A549 (cell line): ENCODE measurements around the gene CHFR. TPM values are rescaled to one million over a fixed set of nuclear protein-coding genes. Genes with fewer than 3 reads are reported as not detected.

ENCODE experiments used
- ATAC-seq, 2 experiments: fragments of 200-7000 bp in 1 of 2; fragments of >200 bp in 1 of 2; cut with Nextera tagmentation in 1 of 2; cut with Tn5 transposase in 1 of 2; 3 replicates each; pipeline versions ENCODE4 v1.8.0 to v1.9.1; 2018 to 2020; ENCODE audit warnings: mild to moderate bottlenecking in 1 of 2, moderate library complexity in 1 of 2
- CTCF ChIA-PET: fragments of 300-600 bp; sonication (Branson Sonifier 250); formaldehyde crosslinking; extraction: SDS; loops from one replicate; lab custom pipeline; 2021; ENCODE audit warnings: antibody characterized with exemption, inconsistent platforms; lab: Yijun Ruan, JAX
- POLR2A ChIA-PET: fragments of 350-600 bp; formaldehyde crosslinking; extraction: SDS; loops from one replicate; lab custom pipeline; 2021; ENCODE audit warnings: antibody characterized with exemption, inconsistent platforms; lab: Yijun Ruan, JAX
- DNase-seq, 2 experiments: peaks; one replicate each; pipeline versions ENCODE4 v3.0.0 to v3.0.0-alpha.2; 2011 to 2016; ENCODE audit warnings: low read depth in 1 of 2, low spot score in 1 of 2
- FAIRE-seq: peaks from 2 replicates; lab custom pipeline; 2011; peaks lifted over from hg19 to GRCh38; lab: Jason Lieb, UNC
- H3K27ac ChIP-seq, 2 experiments: fragments of >200 bp; sonication (Bioruptor Twin); formaldehyde crosslinking; 3 replicates each; pipeline ENCODE4 v1.5.1; 2016 to 2017
- H3K4me1 ChIP-seq: fragments of >200 bp; sonication (Bioruptor Twin); formaldehyde crosslinking; 3 replicates; pipeline ENCODE4 v1.6.1; 2016
- H3K4me2 ChIP-seq: fragments of >200 bp; sonication (Bioruptor Twin); formaldehyde crosslinking; 3 replicates; pipeline ENCODE4 v1.6.1; 2016
- H3K4me3 ChIP-seq: fragments of >200 bp; sonication (Bioruptor Twin); formaldehyde crosslinking; 3 replicates; pipeline ENCODE4 v1.5.1; 2016
- H3K9me3 ChIP-seq: fragments of >200 bp; sonication (Bioruptor Twin); formaldehyde crosslinking; 3 replicates; pipeline ENCODE4 v1.6.1; 2016
- BHLHE40 ChIP-seq: IDR thresholded peaks from 2 replicates; pipeline ENCODE4 v1.6.1; 2012; ENCODE audit warnings: low read depth, low read length, inconsistent platforms
- CBX2 ChIP-seq: fragments of 200-600 bp; sonication (generic); IDR thresholded peaks from 2 replicates; pipeline ENCODE4 v1.6.1; 2016; ENCODE audit warnings: low read depth, mild to moderate bottlenecking, borderline replicate concordance
- CHD2 ChIP-seq: fragments of 150-350 bp; IDR thresholded peaks from 2 replicates; pipeline ENCODE4 v1.6.1; 2014; ENCODE audit warnings: low read length; ENCODE audit not compliant: partially characterized antibody
- CHD4 ChIP-seq: fragments of 200-600 bp; sonication (generic); IDR thresholded peaks from 2 replicates; pipeline ENCODE4 v1.6.1; 2016; ENCODE audit warnings: antibody characterized with exemption, mild to moderate bottlenecking, borderline replicate concordance
- GATA3 ChIP-seq: IDR thresholded peaks from 2 replicates; pipeline ENCODE4 v1.6.1; 2012; ENCODE audit warnings: borderline replicate concordance
- HDAC2 ChIP-seq: fragments of 200-600 bp; sonication (generic); IDR thresholded peaks from 2 replicates; pipeline ENCODE4 v1.6.1; 2016
- HOXA7 ChIP-seq: fragments of 250-450 bp; sonication (Bioruptor Pico); IDR thresholded peaks from 2 replicates; pipeline ENCODE4 v1.5.0; 2020; ENCODE audit warnings: mild to moderate bottlenecking, moderate library complexity
- KDM5A ChIP-seq: fragments of 200-600 bp; sonication (generic); IDR thresholded peaks from 2 replicates; pipeline ENCODE4 v1.6.1; 2016; ENCODE audit warnings: antibody characterized with exemption, mild to moderate bottlenecking
- MYC ChIP-seq: IDR thresholded peaks from 2 replicates; pipeline ENCODE4 v1.6.1; 2012; ENCODE audit warnings: mild to moderate bottlenecking, inconsistent platforms, low read length, improper control_type of control experiment, borderline replicate concordance
- NFE2L2 ChIP-seq: fragments of 150-350 bp; conservative IDR thresholded peaks from 2 replicates; pipeline ENCODE4 v1.6.1; 2014; ENCODE audit warnings: low read length
- RAD21 ChIP-seq, 2 experiments: fragments of >200 bp in 1 of 2; sonication (Bioruptor Twin) in 1 of 2; formaldehyde crosslinking in 1 of 2; IDR thresholded peaks in 1 of 2; conservative IDR thresholded peaks in 1 of 2; 2 replicates in 1 of 2; 3 replicates in 1 of 2; pipeline ENCODE4 v1.6.1; 2012 to 2018; ENCODE audit warnings: inconsistent platforms in 1 of 2
- RCOR1 ChIP-seq: fragments of 150-350 bp; IDR thresholded peaks from 2 replicates; pipeline ENCODE4 v1.6.1; 2014; ENCODE audit warnings: antibody characterized with exemption, low read length, low read depth
- SREBF2 ChIP-seq: fragments of 450-650 bp; IDR thresholded peaks from 2 replicates; pipeline ENCODE4 v1.6.1; 2014; ENCODE audit warnings: mild to moderate bottlenecking, moderate library complexity
- ZC3H11A ChIP-seq: fragments of 450-650 bp; IDR thresholded peaks from 2 replicates; pipeline ENCODE4 v1.6.1; 2014; ENCODE audit warnings: antibody characterized with exemption, mild to moderate bottlenecking
- ZSCAN20 ChIP-seq: fragments of 250-450 bp; sonication (Bioruptor Pico); IDR thresholded peaks from 2 replicates; pipeline ENCODE4 v1.8.0; 2022; ENCODE audit warnings: mild to moderate bottlenecking, moderate library complexity
- WGBS: methylation state at CpG from one replicate; pipeline ENCODE4 v1.1.6; 2017; ENCODE audit errors: missing lambda C conversion rate; 5-methylcytosine and 5-hydroxymethylcytosine counted together
- polyA plus RNA-seq, 4 experiments: library from polyadenylated mRNA; depleted of rRNA in 3 of 4; stranded (reverse); fragments of >200 nt; fragmentation: RNase III in 1 of 4; extraction: RNeasy Plus Mini Kit Qiagen cat#74134 plus additional on column Dnase treatment in 1 of 4; gene quantifications; 2 replicates in 3 of 4; 3 replicates in 1 of 4; pipeline ENCODE4 v1.2.3, GENCODE V29; 2011 to 2017
- TF ChIP-seq, protein P1 (sequence below): IDR thresholded peaks from 2 replicates; pipeline ENCODE4 v1.6.1; 2012
- TF ChIP-seq, protein P2 (sequence below): fragments of >200 bp; sonication (Bioruptor Twin); formaldehyde crosslinking; IDR thresholded peaks from 2 replicates; pipeline ENCODE4 v1.6.1; 2016
- TF ChIP-seq, protein P3 (sequence below): fragments of >200 bp; sonication (Bioruptor Twin); formaldehyde crosslinking; IDR thresholded peaks from 3 replicates; pipeline ENCODE4 v1.5.1; 2016
- TF ChIP-seq, protein P4 (sequence below): IDR thresholded peaks from 2 replicates; pipeline ENCODE4 v1.6.1; 2012; ENCODE audit warnings: low read depth, borderline replicate concordance

CHFR gene
- polyA plus RNA-seq, 2 of the 4 experiments (the other 2 are of a cell fraction), result 20.9 to 38.8 TPM

DNA sequence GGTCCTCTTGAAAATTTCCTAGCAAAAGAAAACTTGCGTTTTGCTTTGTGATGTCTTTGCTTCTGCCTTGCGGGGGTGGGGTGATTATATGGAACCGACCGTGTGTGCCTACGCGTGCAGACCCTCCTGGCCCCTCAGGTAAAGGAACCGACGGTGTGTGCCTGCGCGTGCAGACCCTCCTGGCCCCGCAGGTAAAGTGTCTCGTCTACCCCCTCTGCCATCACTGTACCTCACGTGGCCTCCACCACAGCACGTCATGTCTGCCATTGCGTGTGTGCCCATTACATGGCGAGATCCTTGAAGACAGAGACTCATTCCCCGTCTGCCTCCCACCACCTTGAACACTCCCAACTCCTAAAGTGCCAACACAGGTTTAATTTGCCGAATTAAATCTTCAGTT, 62.3 kb downstream of the CHFR start:
- CTCF ChIA-PET, result no interaction called here
- TF ChIP-seq MYC (no peak), HDAC2 (no peak), CBX2 (no peak), ZC3H11A (no peak), RCOR1 (no peak), HOXA7 (no peak), ZSCAN20 (CRISPR knock-in tag) (no peak), CHD4 (no peak), SREBF2 (no peak), KDM5A (no peak), NFE2L2 (no peak), RAD21 (conservative IDR thresholded peaks at IDR 0.05 in 1 of 2, IDR thresholded peaks at IDR 0.05 in 1 of 2) (no peak), GATA3 (no peak)
- TF ChIP-seq, protein P1, sequence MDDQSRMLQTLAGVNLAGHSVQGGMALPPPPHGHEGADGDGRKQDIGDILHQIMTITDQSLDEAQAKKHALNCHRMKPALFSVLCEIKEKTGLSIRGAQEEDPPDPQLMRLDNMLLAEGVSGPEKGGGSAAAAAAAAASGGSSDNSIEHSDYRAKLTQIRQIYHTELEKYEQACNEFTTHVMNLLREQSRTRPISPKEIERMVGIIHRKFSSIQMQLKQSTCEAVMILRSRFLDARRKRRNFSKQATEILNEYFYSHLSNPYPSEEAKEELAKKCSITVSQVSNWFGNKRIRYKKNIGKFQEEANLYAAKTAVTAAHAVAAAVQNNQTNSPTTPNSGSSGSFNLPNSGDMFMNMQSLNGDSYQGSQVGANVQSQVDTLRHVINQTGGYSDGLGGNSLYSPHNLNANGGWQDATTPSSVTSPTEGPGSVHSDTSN, result no peak
- TF ChIP-seq, protein P2, sequence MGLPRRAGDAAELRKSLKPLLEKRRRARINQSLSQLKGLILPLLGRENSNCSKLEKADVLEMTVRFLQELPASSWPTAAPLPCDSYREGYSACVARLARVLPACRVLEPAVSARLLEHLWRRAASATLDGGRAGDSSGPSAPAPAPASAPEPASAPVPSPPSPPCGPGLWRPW, result no peak
- TF ChIP-seq, protein P3, sequence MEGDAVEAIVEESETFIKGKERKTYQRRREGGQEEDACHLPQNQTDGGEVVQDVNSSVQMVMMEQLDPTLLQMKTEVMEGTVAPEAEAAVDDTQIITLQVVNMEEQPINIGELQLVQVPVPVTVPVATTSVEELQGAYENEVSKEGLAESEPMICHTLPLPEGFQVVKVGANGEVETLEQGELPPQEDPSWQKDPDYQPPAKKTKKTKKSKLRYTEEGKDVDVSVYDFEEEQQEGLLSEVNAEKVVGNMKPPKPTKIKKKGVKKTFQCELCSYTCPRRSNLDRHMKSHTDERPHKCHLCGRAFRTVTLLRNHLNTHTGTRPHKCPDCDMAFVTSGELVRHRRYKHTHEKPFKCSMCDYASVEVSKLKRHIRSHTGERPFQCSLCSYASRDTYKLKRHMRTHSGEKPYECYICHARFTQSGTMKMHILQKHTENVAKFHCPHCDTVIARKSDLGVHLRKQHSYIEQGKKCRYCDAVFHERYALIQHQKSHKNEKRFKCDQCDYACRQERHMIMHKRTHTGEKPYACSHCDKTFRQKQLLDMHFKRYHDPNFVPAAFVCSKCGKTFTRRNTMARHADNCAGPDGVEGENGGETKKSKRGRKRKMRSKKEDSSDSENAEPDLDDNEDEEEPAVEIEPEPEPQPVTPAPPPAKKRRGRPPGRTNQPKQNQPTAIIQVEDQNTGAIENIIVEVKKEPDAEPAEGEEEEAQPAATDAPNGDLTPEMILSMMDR, result no peak
- TF ChIP-seq, protein P4, sequence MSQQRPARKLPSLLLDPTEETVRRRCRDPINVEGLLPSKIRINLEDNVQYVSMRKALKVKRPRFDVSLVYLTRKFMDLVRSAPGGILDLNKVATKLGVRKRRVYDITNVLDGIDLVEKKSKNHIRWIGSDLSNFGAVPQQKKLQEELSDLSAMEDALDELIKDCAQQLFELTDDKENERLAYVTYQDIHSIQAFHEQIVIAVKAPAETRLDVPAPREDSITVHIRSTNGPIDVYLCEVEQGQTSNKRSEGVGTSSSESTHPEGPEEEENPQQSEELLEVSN, result no peak
- TF ChIP-seq, all 56 proteins: peak for 0
- no peak overlapping the region for H3K4me3 ChIP-seq
- no peak overlapping the region for H3K4me2 ChIP-seq
- peaks cover 9% of the 10 kb centered on the region for H3K4me1 ChIP-seq
- WGBS, result 97% methylated on average over 18 of the region's 18 CpGs
- FAIRE-seq, result no peak
- no peak for ATAC-seq
- H3K9me3 ChIP-seq, result 0 out of 3 replicates have a peak, but pooled peaks cover 2% of the 10 kb centered on the region
- DNase-seq, result no peak
- no peak overlapping the region for H3K27ac ChIP-seq
- POLR2A ChIA-PET, result no interaction called here

- DNase-seq (no peak), ATAC-seq (no peak), FAIRE-seq (no peak)
- TF ChIP-seq CHD2, result no peak
- H3K4me2 ChIP-seq, result no peak overlapping the region
- ChIA-PET CTCF (no interaction called here), POLR2A (no interaction called here)
- WGBS, result 92% methylated on average over 7 of the region's 7 CpGs
- H3K9me3 ChIP-seq, result no peaks in the 10 kb centered on the region
- H3K4me3 ChIP-seq, result no peak overlapping the region
- H3K27ac ChIP-seq, result no peak overlapping the region
- H3K4me1 ChIP-seq, result peaks cover 9% of the 10 kb centered on the region
Measured at GRCh38 chr12:132824053-132824452, 63.4 kb downstream of the CHFR start.

DNA sequence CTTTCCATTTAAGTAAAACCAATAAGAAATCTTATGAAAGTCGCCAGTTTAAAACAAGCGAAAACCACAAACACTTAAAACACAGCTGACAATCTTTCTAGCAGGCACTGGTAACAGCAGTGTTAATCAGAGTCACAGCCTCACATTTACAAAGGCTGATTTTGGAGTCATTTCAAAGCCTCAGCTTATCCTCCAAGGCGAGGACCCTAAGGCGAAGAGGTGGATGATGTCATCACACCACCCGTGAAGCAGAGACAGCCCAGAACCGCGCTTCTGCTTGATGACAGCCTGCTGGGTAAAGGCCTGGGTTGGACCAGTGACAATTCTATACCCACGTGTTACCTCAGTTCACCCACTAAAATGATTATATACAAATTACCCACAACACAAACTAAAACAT, 68.8 kb downstream of the CHFR start:
- Histone ChIP-seq H3K4me1 (no peaks in the 10 kb centered on the region), H3K9me3 (no peaks in the 10 kb centered on the region), H3K27ac (no peak overlapping the region), H3K4me3 (no peak overlapping the region), H3K4me2 (no peak overlapping the region)
- WGBS, result 92% methylated on average over 8 of the region's 8 CpGs
- DNase-seq (no peak), FAIRE-seq (no peak), ATAC-seq (no peak)
- POLR2A ChIA-PET, result no interaction called here
- CTCF ChIA-PET, result no interaction called here
- no peak for TF ChIP-seq BHLHE40
